PC-3 (cell line): Measurements from ENCODE around the gene IL20RA. TPM values are rescaled to one million over a fixed set of nuclear protein-coding genes. Genes with fewer than 3 reads are reported as not detected.

Experiments used
- ATAC-seq: fragments of 200-7000 bp; cut with Tn5 transposase; 2 replicates; pipeline ENCODE4 v1.9.1; 2020; ENCODE audit warnings: mild to moderate bottlenecking, moderate library complexity
- BruUV-seq: library from RNA; stranded (reverse); fragments of 400-500 nt; replicated peaks from 2 replicates; lab custom pipeline; 2021; lab: Mats Ljungman, UMichigan
- CTCF ChIA-PET: fragments of 300-600 bp; sonication (Branson Sonifier 250); formaldehyde crosslinking; loops from one replicate; lab custom pipeline; 2022; ENCODE audit warnings: antibody characterized with exemption; lab: Charles Lee
- POLR2A ChIA-PET: fragments of 300-600 bp; sonication (Branson Sonifier 250); formaldehyde crosslinking; loops from one replicate; lab custom pipeline; 2022; ENCODE audit warnings: antibody characterized with exemption; ENCODE audit not compliant: unreplicated experiment; lab: Charles Lee
- DNase-seq: peaks from one replicate; pipeline ENCODE4 v3.0.0-alpha.2; 2015
- H2AFZ ChIP-seq: fragments of 300-600 bp; sonication (generic); 2 replicates; pipeline ENCODE4 v1.6.0; 2016; ENCODE audit warnings: antibody characterized with exemption, low read length
- H3F3A ChIP-seq: fragments of 300-600 bp; sonication (generic); one replicate; pipeline ENCODE4 v1.6.0; 2017; ENCODE audit warnings: antibody characterized with exemption, low read length, control low read depth, mild to moderate bottlenecking; ENCODE audit not compliant: unreplicated experiment
- H3K27ac ChIP-seq: fragments of 300-600 bp; sonication (generic); 2 replicates; pipeline ENCODE4 v1.5.1; 2016; ENCODE audit warnings: mild to moderate bottlenecking, low read length
- H3K27me3 ChIP-seq: fragments of 300-600 bp; sonication (generic); 2 replicates; pipeline ENCODE4 v1.6.1; 2016; ENCODE audit warnings: low read length, mixed read lengths
- H3K36me3 ChIP-seq: fragments of 300-600 bp; sonication (generic); 2 replicates; pipeline ENCODE4 v1.6.1; 2016; ENCODE audit warnings: low read depth, mixed run types, low read length, mixed read lengths
- H3K4me1 ChIP-seq: fragments of 300-600 bp; sonication (generic); 2 replicates; pipeline ENCODE4 v1.5.1; 2016; ENCODE audit warnings: low read length; ENCODE audit not compliant: insufficient read depth
- H3K4me2 ChIP-seq: fragments of 300-600 bp; sonication (generic); 2 replicates; pipeline ENCODE4 v1.6.0; 2016; ENCODE audit warnings: low read length
- H3K4me3 ChIP-seq: fragments of 300-600 bp; sonication (generic); 2 replicates; pipeline ENCODE4 v1.5.1; 2016; ENCODE audit warnings: mild to moderate bottlenecking, low read length, mixed read lengths
- H3K79me2 ChIP-seq: fragments of 300-600 bp; sonication (generic); 2 replicates; pipeline ENCODE4 v1.6.1; 2017; ENCODE audit warnings: low read length, mixed read lengths
- H3K9ac ChIP-seq: fragments of 300-600 bp; sonication (generic); 2 replicates; pipeline ENCODE4 v1.6.0; 2016; ENCODE audit warnings: mild to moderate bottlenecking, low read length
- H3K9me2 ChIP-seq: fragments of 300-600 bp; sonication (generic); replicated peaks from 2 replicates; pipeline ENCODE4 v1.6.1; 2016; ENCODE audit warnings: mixed run types, low read length, mixed read lengths
- H3K9me3 ChIP-seq: fragments of 300-600 bp; sonication (generic); 2 replicates; pipeline ENCODE4 v1.6.1; 2016; ENCODE audit warnings: low read length, mixed read lengths
- H4K20me1 ChIP-seq: fragments of 300-600 bp; sonication (generic); 2 replicates; pipeline ENCODE4 v1.6.1; 2016; ENCODE audit warnings: low read length, mixed read lengths
- CTCF ChIP-seq: fragments of 300-600 bp; sonication (generic); conservative IDR thresholded peaks from 2 replicates; pipeline ENCODE4 v1.5.1; 2017; ENCODE audit warnings: antibody characterized with exemption, low read depth, mild to moderate bottlenecking, low read length
- EZH2 ChIP-seq: fragments of 300-600 bp; sonication (generic); IDR thresholded peaks from one replicate; pipeline ENCODE4 v1.6.1; 2017; ENCODE audit warnings: antibody characterized with exemption, mild to moderate bottlenecking, low read length; ENCODE audit not compliant: unreplicated experiment
- EZH2phosphoT487 ChIP-seq: fragments of 300-600 bp; sonication (generic); IDR thresholded peaks from 2 replicates; pipeline ENCODE4 v1.6.1; 2018; ENCODE audit warnings: mild to moderate bottlenecking, antibody characterized with exemption, low read length, borderline replicate concordance
- intact Hi-C: fragments of 100-400 bp; cut with micrococcal nuclease; formaldehyde crosslinking; loops from 2 replicates; pipeline ENCODE4 v1.9.0; 2023
- total RNA-seq: library from RNA; depleted of rRNA; stranded (reverse); fragments of >200 nt; gene quantifications from 2 replicates; pipeline ENCODE4 v1.2.3, GENCODE V29; 2014

Gene IL20RA
- total RNA-seq, 1 experiment from 2014 or later, result 6.0 TPM

- DNase-seq (peak; percentile 88), ATAC-seq (peak; percentile 96)
- CTCF ChIA-PET, result interaction anchor here (0.7 kb wide), 1 partner anchor 1515 kb away, joined by 3 read pairs; no protein-coding TSS in a partner anchor
- POLR2A ChIA-PET, result interaction anchor here (0.5 to 0.6 kb wide), 3 partner anchors 12 to 28 kb away, joined by 4 to 22 read pairs (median 4); partner anchors contain the start of gene IL20RA
- Histone ChIP-seq H3K79me2 (no peaks in the 10 kb centered on the region), H3F3A (no peaks in the 10 kb centered on the region), H3K27ac (peak overlapping the region; percentile 48), H3K9me2 (no peaks in the 10 kb centered on the region), H2AFZ (no peak overlapping the region), H3K36me3 (no peaks in the 10 kb centered on the region), H3K4me3 (no peak overlapping the region), H3K9ac (no peak overlapping the region), H3K4me1 (peaks cover 22% of the 10 kb centered on the region), H3K4me2 (peak overlapping the region; percentile 22; the same call in 1 of the 2 replicates), H4K20me1 (no peaks in the 10 kb centered on the region), H3K27me3 (no peaks in the 10 kb centered on the region), H3K9me3 (no peaks in the 10 kb centered on the region)
- intact Hi-C loops, result no loop called here
- TF ChIP-seq EZH2, result no peak
- no peak for TF ChIP-seq CTCF
- TF ChIP-seq EZH2phosphoT487, result no peak
- no TSS peak for BruUV-seq
Observed at GRCh38 chr6:137056121-137056880, 11.5 kb upstream of the IL20RA start.

GRCh38 chr6:137051790-137052472 is 7.2 kb upstream of the IL20RA start:
- CTCF ChIA-PET, result no interaction called here
- DNase-seq (peak; percentile 62), ATAC-seq (peak; percentile 30)

More at GRCh38 chr6:137051790-137052472, 7.2 kb upstream of the IL20RA start:
- Histone ChIP-seq H3F3A (no peaks in the 10 kb centered on the region), H3K9me2 (no peaks in the 10 kb centered on the region), H3K27ac (no peak overlapping the region), H3K4me3 (no peak overlapping the region), H3K4me2 (no peak overlapping the region), H3K36me3 (no peaks in the 10 kb centered on the region), H4K20me1 (no peaks in the 10 kb centered on the region), H3K27me3 (no peaks in the 10 kb centered on the region), H3K4me1 (peaks cover 22% of the 10 kb centered on the region), H2AFZ (no peak overlapping the region), H3K9ac (no peak overlapping the region), H3K9me3 (no peaks in the 10 kb centered on the region), H3K79me2 (no peaks in the 10 kb centered on the region)
- POLR2A ChIA-PET, result no interaction called here
- intact Hi-C loops, result no loop called here
- TF ChIP-seq CTCF, result no peak
- TF ChIP-seq EZH2, result no peak
- TF ChIP-seq EZH2phosphoT487, result no peak
- no TSS peak for BruUV-seq
